ENCODE data around the gene EYA2. TPM values are rescaled to one million over a fixed set of nuclear protein-coding genes. Genes with fewer than 3 reads are reported as not detected.

The EYA2 gene
- total RNA-seq, 3 donors from 2014 or later (not counting 1 experiment from before 2014, with no cell fraction given): 0.30 TPM; not detected in 2

GRCh38 chr20:46895906-46896242, 1.2 kb downstream of the EYA2 start:
- H3K27me3 Mint-ChIP-seq (ENCODE audit: low read depth in 2 of 2): peaks cover 47 to 80% of the 10 kb centered on the region in 2 donors
- peaks cover 15% of the 10 kb centered on the region for H3K27me3 ChIP-seq (ENCODE audit: control insufficient read depth, insufficient read depth, low read length)
- 13% methylated on average over 10 of the region's 12 CpGs for WGBS (ENCODE audit: insufficient coverage)

DNA sequence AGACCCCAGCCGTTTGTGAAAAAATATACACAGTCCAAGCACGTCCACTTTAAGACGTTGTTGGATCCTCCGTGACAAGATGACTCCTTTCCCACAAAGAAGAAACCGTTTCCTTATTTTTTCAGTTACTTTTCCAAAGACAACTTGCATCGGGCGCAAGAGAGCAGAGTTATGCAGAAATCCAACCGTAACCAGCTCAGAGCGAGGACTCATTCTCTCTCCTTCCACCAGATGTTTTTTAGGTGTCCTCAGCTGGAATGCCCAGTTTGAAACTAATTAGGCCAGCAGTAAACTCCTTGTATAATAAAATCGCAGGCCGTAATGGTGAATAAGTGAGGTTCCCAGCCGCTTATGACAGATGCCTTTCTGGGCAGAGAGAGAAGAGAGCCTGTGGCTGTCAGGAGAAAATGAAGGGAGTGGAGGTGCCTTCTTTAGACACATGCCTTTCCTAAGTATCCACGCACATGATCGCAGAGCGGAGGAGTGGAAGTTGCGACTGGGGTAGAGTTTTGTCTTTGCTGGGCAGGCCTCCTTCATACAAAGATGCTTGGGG, 2.8 kb downstream of the EYA2 start:
- WGBS (ENCODE audit: insufficient coverage): 84% methylated on average over 16 of the region's 16 CpGs
- no peak overlapping the region for H3K27ac ChIP-seq (ENCODE audit: low read length)
- H3K27me3 Mint-ChIP-seq (ENCODE audit: low read depth in 2 of 2): peaks cover 47 to 76% of the 10 kb centered on the region in 2 donors
- peaks cover 15% of the 10 kb centered on the region for H3K27me3 ChIP-seq (ENCODE audit: control insufficient read depth, insufficient read depth, low read length)
- intact Hi-C loops (cut with micrococcal nuclease): no loop called here
- no peaks in the 10 kb centered on the region for H3K4me1 ChIP-seq (ENCODE audit: control insufficient read depth, insufficient read depth, low read length)
- no peaks in the 10 kb centered on the region for H3K9me3 Mint-ChIP-seq
- no peak overlapping the region for H3K27ac Mint-ChIP-seq
- no peaks in the 10 kb centered on the region for H3K4me1 Mint-ChIP-seq
- no peaks in the 10 kb centered on the region for H3K36me3 Mint-ChIP-seq
- H3K36me3 ChIP-seq (ENCODE audit: control insufficient read depth, insufficient read depth, low read length): no peaks in the 10 kb centered on the region
- DNase-seq (no peak), ATAC-seq (no peak)
- TF ChIP-seq CTCF (IDR thresholded peaks at IDR 0.05): no peak
- H3K4me3 ChIP-seq (ENCODE audit: low read length): no peak overlapping the region
- H3K9me3 ChIP-seq (ENCODE audit: control insufficient read depth, insufficient read depth, low read length): no peaks in the 10 kb centered on the region
- H3K4me3 Mint-ChIP-seq: no peak overlapping the region

More at GRCh38 chr20:46895906-46896242, 1.2 kb downstream of the EYA2 start:
- H3K9me3 ChIP-seq (ENCODE audit: control insufficient read depth, insufficient read depth, low read length): no peaks in the 10 kb centered on the region
- H3K4me3 ChIP-seq (ENCODE audit: low read length): no peak overlapping the region
- H3K4me1 Mint-ChIP-seq: no peaks in the 10 kb centered on the region
- no peaks in the 10 kb centered on the region for H3K4me1 ChIP-seq (ENCODE audit: control insufficient read depth, insufficient read depth, low read length)
- ATAC-seq (no peak), DNase-seq (no peak)
- no peak overlapping the region for H3K27ac Mint-ChIP-seq
- intact Hi-C loops (cut with micrococcal nuclease): no loop called here
- TF ChIP-seq CTCF (IDR thresholded peaks at IDR 0.05): no peak
- no peaks in the 10 kb centered on the region for H3K9me3 Mint-ChIP-seq
- no peaks in the 10 kb centered on the region for H3K36me3 Mint-ChIP-seq
- H3K36me3 ChIP-seq (ENCODE audit: control insufficient read depth, insufficient read depth, low read length): no peaks in the 10 kb centered on the region
- H3K4me3 Mint-ChIP-seq: no peak overlapping the region
- H3K27ac ChIP-seq (ENCODE audit: low read length): no peak overlapping the region

DNA sequence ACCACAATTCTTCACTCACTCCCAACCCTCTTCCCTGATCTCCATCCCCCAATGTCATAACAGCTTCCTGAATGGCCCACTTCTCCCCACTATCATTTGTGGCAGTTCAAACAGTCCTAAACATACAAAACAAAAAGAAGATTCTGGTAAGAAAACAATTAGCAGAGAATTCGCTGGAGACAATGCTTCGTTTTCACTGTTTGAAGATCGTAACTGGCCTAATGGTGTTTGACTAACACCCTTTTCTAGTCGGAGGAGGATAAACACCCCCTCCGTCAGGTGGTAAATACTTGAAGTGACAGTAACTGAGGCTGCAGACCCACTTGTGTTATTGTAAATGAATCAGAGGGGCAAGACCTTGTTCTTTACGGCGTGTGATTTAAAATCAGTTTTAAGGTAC, 3.8 kb downstream of the EYA2 start:
- H3K27ac ChIP-seq (ENCODE audit: low read length): no peak overlapping the region
- no peak overlapping the region for H3K4me3 Mint-ChIP-seq
- no peak for DNase-seq
- no peaks in the 10 kb centered on the region for H3K4me1 Mint-ChIP-seq
- H3K27me3 Mint-ChIP-seq (ENCODE audit: low read depth in 2 of 2): peaks cover 41 to 66% of the 10 kb centered on the region in 2 donors
- H3K36me3 Mint-ChIP-seq: no peaks in the 10 kb centered on the region
- H3K9me3 Mint-ChIP-seq: no peaks in the 10 kb centered on the region
- peaks cover 15% of the 10 kb centered on the region for H3K27me3 ChIP-seq (ENCODE audit: control insufficient read depth, insufficient read depth, low read length)
- no peak overlapping the region for H3K4me3 ChIP-seq (ENCODE audit: low read length)
- intact Hi-C loops (cut with micrococcal nuclease): no loop called here
- ATAC-seq: no peak
- 90% methylated on average over 7 of the region's 7 CpGs for WGBS (ENCODE audit: insufficient coverage)
- TF ChIP-seq CTCF (IDR thresholded peaks at IDR 0.05): no peak
- no peaks in the 10 kb centered on the region for H3K36me3 ChIP-seq (ENCODE audit: control insufficient read depth, insufficient read depth, low read length)
- no peaks in the 10 kb centered on the region for H3K4me1 ChIP-seq (ENCODE audit: control insufficient read depth, insufficient read depth, low read length)
- no peaks in the 10 kb centered on the region for H3K9me3 ChIP-seq (ENCODE audit: control insufficient read depth, insufficient read depth, low read length)
- H3K27ac Mint-ChIP-seq: no peak overlapping the region

DNA sequence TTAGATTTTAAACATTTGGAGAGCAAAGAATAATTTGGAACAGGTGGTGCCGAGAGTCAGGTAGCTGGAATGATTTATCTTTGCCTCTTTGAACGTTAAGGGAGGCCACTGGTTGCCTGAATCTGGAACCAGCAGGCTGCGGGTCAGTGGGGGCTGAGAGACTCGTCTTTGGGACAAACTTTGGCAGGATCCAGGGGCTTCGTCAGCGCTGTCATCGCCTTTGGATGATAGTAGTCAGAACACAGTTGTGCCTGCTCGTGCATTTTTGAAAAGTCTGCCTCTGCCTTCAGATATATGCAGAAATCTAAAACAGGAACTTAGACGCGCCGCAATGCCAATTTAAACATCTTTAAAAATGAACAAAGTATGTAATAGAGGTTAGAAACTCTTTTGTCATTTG, 5.0 kb downstream of the EYA2 start:
- TF ChIP-seq CTCF (IDR thresholded peaks at IDR 0.05): no peak
- Histone ChIP-seq H3K4me3 (ENCODE audit: low read length) (no peak overlapping the region), H3K27me3 (ENCODE audit: control insufficient read depth, insufficient read depth, low read length) (peaks cover 8% of the 10 kb centered on the region), H3K27ac (ENCODE audit: low read length) (no peak overlapping the region), H3K4me1 (ENCODE audit: control insufficient read depth, insufficient read depth, low read length) (no peaks in the 10 kb centered on the region), H3K36me3 (ENCODE audit: control insufficient read depth, insufficient read depth, low read length) (no peaks in the 10 kb centered on the region), H3K9me3 (ENCODE audit: control insufficient read depth, insufficient read depth, low read length) (no peaks in the 10 kb centered on the region)
- 83% methylated on average over 11 of the region's 11 CpGs for WGBS (ENCODE audit: insufficient coverage)
- Mint-ChIP-seq H3K9me3 (no peaks in the 10 kb centered on the region), H3K27me3 (ENCODE audit: low read depth in 2 of 2) (peaks cover 31 to 55% of the 10 kb centered on the region in 2 donors), H3K4me3 (no peak overlapping the region), H3K36me3 (no peaks in the 10 kb centered on the region), H3K27ac (no peak overlapping the region), H3K4me1 (no peaks in the 10 kb centered on the region)
- intact Hi-C loops (cut with micrococcal nuclease): no loop called here
- ATAC-seq (no peak), DNase-seq (no peak)

Data from natural killer cell (primary cell).